HL-60 (cell line): Measurements from ENCODE around the gene PIP5K1B.

ENCODE experiments used
- DNase-seq, 2 experiments: peaks; one replicate each; pipeline ENCODE4 v3.0.0-alpha.2; 2010 to 2020; ENCODE audit warnings: low read depth in 1 of 2, low spot score in 1 of 2
- H3K27ac ChIP-seq: fragments of 250-450 bp; sonication (Bioruptor Pico); replicated peaks from 2 replicates; pipeline ENCODE4 v1.5.1; 2020; ENCODE audit warnings: mild to moderate bottlenecking, moderate library complexity
- H3K27me3 ChIP-seq: fragments of 250-450 bp; sonication (Bioruptor Pico); 2 replicates; pipeline ENCODE4 v1.5.1; 2021; ENCODE audit warnings: mild to moderate bottlenecking, moderate library complexity; ENCODE audit not compliant: insufficient read depth, poor library complexity, severe bottlenecking
- H3K4me3 ChIP-seq: replicated peaks from 2 replicates; pipeline ENCODE4 v1.5.1; 2011; ENCODE audit warnings: mild to moderate bottlenecking, control low read depth, low read length; ENCODE audit not compliant: insufficient read depth
- GABPA ChIP-seq: IDR thresholded peaks from 2 replicates; pipeline ENCODE4 v1.6.1; 2012; ENCODE audit warnings: low read depth
- POLR2AphosphoS5 ChIP-seq: IDR thresholded peaks from 2 replicates; pipeline ENCODE4 v1.6.1; 2012; ENCODE audit warnings: low read depth
- SPI1 ChIP-seq: IDR thresholded peaks from 2 replicates; pipeline ENCODE4 v1.6.1; 2012; ENCODE audit warnings: low read depth, mild to moderate bottlenecking, borderline replicate concordance
- TF ChIP-seq, protein P1 (sequence below): IDR thresholded peaks from one replicate; pipeline ENCODE4 v1.5.1; 2011; ENCODE audit warnings: low read length, control low read depth, inconsistent platforms; ENCODE audit not compliant: insufficient read depth
- TF ChIP-seq, protein P2 (sequence below): IDR thresholded peaks from 2 replicates; pipeline ENCODE4 v1.6.1; 2012; ENCODE audit warnings: low read depth; ENCODE audit not compliant: insufficient replicate concordance

PIP5K1B gene

DNA sequence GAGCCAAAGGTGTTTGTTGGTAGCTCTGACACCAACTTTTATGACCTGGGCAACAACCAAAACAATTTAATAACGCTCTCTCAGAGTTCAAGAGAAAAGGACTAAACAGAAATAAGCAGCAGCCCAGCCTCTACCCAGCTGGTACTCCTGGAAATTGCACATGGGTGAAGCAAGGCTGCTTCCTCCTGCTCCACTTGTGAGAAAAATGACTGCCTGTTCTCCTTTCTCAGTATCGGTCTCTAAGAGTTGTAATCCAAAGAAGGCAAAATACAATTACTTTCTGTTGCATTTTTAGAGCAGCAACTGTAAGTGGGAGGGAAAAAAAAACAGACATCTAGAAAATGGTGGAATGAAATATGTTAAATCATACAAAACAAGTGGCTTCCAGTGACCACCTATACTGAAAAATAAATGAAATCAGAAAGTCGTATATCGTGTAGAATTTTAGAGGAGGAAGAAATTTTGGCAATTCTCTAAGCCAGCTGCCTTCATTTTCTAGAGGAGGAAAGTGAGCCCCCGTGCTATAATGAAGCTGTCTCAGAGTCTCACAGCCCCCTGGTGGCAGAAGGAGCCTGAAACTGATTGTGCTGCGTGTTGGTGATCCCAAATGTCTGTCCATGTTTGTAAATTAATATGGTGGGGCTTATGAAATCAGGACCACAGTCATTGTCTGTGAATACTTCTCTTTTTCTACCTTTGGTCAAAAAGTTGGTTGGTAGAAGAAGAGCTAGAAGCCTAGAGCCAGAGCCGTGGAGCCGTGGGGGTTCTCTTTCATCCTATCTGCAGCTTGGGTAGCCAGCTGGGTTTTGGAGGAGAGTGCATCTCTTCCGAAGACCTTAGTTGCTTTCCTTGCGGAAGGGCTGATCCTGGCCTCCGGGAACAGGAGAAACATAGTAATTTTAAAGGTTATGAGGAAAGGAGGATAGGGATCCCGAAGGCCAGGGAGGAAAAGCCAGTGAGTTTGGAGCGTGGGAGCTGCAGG is 139.9 kb downstream of the PIP5K1B start:
- peak overlapping the region; percentile 65 for H3K27ac ChIP-seq
- H3K4me3 ChIP-seq = peak overlapping the region; percentile 13
- TF ChIP-seq, protein P1, sequence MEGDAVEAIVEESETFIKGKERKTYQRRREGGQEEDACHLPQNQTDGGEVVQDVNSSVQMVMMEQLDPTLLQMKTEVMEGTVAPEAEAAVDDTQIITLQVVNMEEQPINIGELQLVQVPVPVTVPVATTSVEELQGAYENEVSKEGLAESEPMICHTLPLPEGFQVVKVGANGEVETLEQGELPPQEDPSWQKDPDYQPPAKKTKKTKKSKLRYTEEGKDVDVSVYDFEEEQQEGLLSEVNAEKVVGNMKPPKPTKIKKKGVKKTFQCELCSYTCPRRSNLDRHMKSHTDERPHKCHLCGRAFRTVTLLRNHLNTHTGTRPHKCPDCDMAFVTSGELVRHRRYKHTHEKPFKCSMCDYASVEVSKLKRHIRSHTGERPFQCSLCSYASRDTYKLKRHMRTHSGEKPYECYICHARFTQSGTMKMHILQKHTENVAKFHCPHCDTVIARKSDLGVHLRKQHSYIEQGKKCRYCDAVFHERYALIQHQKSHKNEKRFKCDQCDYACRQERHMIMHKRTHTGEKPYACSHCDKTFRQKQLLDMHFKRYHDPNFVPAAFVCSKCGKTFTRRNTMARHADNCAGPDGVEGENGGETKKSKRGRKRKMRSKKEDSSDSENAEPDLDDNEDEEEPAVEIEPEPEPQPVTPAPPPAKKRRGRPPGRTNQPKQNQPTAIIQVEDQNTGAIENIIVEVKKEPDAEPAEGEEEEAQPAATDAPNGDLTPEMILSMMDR = peak; percentile 12
- TF ChIP-seq, protein P2, sequence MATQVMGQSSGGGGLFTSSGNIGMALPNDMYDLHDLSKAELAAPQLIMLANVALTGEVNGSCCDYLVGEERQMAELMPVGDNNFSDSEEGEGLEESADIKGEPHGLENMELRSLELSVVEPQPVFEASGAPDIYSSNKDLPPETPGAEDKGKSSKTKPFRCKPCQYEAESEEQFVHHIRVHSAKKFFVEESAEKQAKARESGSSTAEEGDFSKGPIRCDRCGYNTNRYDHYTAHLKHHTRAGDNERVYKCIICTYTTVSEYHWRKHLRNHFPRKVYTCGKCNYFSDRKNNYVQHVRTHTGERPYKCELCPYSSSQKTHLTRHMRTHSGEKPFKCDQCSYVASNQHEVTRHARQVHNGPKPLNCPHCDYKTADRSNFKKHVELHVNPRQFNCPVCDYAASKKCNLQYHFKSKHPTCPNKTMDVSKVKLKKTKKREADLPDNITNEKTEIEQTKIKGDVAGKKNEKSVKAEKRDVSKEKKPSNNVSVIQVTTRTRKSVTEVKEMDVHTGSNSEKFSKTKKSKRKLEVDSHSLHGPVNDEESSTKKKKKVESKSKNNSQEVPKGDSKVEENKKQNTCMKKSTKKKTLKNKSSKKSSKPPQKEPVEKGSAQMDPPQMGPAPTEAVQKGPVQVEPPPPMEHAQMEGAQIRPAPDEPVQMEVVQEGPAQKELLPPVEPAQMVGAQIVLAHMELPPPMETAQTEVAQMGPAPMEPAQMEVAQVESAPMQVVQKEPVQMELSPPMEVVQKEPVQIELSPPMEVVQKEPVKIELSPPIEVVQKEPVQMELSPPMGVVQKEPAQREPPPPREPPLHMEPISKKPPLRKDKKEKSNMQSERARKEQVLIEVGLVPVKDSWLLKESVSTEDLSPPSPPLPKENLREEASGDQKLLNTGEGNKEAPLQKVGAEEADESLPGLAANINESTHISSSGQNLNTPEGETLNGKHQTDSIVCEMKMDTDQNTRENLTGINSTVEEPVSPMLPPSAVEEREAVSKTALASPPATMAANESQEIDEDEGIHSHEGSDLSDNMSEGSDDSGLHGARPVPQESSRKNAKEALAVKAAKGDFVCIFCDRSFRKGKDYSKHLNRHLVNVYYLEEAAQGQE = no peak
- 0 out of 2 replicates have a peak, but pooled peaks have one; percentile 16 for TF ChIP-seq SPI1
- DNase-seq = peak; percentile 50 to 81
- no peaks in the 10 kb centered on the region for H3K27me3 ChIP-seq

DNA sequence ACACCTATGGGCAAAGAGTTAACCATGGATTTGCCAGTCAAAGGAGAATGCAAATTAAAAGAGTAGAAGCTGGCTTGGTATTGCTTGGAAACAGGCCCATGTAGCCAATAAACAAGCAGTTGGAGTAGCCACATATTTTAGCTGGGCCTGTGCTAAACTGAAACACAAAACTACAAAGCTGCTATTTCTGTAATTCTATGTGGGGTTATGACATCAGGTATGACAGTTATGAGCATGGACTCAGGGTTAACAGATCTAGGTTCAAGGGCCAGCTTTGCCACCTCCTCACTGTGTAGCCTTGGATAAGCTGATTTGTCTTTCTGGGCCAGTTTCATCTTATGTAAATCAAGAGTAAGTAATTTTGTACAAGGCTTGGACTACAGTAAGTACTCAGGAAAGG is 142.7 kb downstream of the PIP5K1B start:
- no peak for DNase-seq

GRCh38 chr9:68851657-68852056 is 146.6 kb downstream of the PIP5K1B start:
- H3K4me3 ChIP-seq = no peak overlapping the region
- no peaks in the 10 kb centered on the region for H3K27me3 ChIP-seq
- no peak overlapping the region for H3K27ac ChIP-seq
- no peak for DNase-seq
- TF ChIP-seq, protein P2 = no peak
- no peak for TF ChIP-seq GABPA
- TF ChIP-seq, protein P1 = no peak
- TF ChIP-seq SPI1 = no peak
- TF ChIP-seq POLR2AphosphoS5 = no peak

More for the DNA sequence above, 142.7 kb downstream of the PIP5K1B start:
- Histone ChIP-seq H3K27ac (no peak overlapping the region), H3K27me3 (no peaks in the 10 kb centered on the region), H3K4me3 (no peak overlapping the region)
- no peak for TF ChIP-seq SPI1
- TF ChIP-seq GABPA = no peak
- TF ChIP-seq, protein P1 = no peak
